ENCODE data around the gene OTOG. TPM values are rescaled to one million over a fixed set of nuclear protein-coding genes. Genes with fewer than 3 reads are reported as not detected.

The OTOG gene
- total RNA-seq, 1 experiment from 2014 or later: not detected

DNA sequence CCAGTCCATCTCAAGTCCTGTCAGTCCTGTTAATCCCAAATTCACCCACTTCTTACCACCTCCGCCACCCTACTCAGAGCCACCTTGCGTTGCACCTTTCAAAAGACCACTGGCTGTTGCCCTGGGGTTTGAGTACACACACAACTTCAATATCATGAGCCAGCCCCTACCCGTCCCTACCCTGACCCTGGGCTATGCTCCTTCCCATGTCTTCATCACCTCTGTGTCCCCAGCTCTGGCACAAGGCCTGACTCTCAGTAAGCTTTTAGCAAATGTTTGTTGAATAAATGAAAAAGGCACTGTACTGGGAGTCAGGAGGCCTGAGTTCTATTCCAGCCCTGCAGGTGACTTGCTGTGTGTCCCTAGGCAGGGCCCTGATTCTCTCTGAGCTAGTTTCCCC is 26.5 kb downstream of the OTOG start:
- Histone ChIP-seq H3K9me3 (ENCODE audit: insufficient read depth, low read depth) (no peaks in the 10 kb centered on the region), H3K4me1 (replicated peaks; ENCODE audit: insufficient read depth) (no peaks in the 10 kb centered on the region), H4K20me1 (ENCODE audit: insufficient read depth) (no peaks in the 10 kb centered on the region), H3K27me3 (ENCODE audit: insufficient read depth, low read depth) (peaks cover 60% of the 10 kb centered on the region), H2AFZ (no peak overlapping the region), H3K79me2 (ENCODE audit: low read depth) (no peaks in the 10 kb centered on the region), H3K4me3 (no peak overlapping the region), H3K9me2 (ENCODE audit: insufficient read depth) (no peaks in the 10 kb centered on the region), H3K27ac (no peak overlapping the region), H3K4me2 (no peak overlapping the region), H3F3A (ENCODE audit: insufficient read depth, low read depth) (no peaks in the 10 kb centered on the region), H3K36me3 (ENCODE audit: low read depth) (no peaks in the 10 kb centered on the region)
- ChIA-PET CTCF (no interaction called here), POLR2A (ENCODE audit: unreplicated experiment) (no interaction called here)
- TF ChIP-seq EZH2 (IDR thresholded peaks at IDR 0.05; ENCODE audit: low read depth): no peak
- TF ChIP-seq, protein P1, sequence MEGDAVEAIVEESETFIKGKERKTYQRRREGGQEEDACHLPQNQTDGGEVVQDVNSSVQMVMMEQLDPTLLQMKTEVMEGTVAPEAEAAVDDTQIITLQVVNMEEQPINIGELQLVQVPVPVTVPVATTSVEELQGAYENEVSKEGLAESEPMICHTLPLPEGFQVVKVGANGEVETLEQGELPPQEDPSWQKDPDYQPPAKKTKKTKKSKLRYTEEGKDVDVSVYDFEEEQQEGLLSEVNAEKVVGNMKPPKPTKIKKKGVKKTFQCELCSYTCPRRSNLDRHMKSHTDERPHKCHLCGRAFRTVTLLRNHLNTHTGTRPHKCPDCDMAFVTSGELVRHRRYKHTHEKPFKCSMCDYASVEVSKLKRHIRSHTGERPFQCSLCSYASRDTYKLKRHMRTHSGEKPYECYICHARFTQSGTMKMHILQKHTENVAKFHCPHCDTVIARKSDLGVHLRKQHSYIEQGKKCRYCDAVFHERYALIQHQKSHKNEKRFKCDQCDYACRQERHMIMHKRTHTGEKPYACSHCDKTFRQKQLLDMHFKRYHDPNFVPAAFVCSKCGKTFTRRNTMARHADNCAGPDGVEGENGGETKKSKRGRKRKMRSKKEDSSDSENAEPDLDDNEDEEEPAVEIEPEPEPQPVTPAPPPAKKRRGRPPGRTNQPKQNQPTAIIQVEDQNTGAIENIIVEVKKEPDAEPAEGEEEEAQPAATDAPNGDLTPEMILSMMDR (conservative IDR thresholded peaks at IDR 0.05): no peak
- intact Hi-C loops (cut with micrococcal nuclease; ENCODE audit: unreplicated experiment): no loop called here
- DNase-seq: no peak
- BruUV-seq (replicated peaks): no TSS peak

DNA sequence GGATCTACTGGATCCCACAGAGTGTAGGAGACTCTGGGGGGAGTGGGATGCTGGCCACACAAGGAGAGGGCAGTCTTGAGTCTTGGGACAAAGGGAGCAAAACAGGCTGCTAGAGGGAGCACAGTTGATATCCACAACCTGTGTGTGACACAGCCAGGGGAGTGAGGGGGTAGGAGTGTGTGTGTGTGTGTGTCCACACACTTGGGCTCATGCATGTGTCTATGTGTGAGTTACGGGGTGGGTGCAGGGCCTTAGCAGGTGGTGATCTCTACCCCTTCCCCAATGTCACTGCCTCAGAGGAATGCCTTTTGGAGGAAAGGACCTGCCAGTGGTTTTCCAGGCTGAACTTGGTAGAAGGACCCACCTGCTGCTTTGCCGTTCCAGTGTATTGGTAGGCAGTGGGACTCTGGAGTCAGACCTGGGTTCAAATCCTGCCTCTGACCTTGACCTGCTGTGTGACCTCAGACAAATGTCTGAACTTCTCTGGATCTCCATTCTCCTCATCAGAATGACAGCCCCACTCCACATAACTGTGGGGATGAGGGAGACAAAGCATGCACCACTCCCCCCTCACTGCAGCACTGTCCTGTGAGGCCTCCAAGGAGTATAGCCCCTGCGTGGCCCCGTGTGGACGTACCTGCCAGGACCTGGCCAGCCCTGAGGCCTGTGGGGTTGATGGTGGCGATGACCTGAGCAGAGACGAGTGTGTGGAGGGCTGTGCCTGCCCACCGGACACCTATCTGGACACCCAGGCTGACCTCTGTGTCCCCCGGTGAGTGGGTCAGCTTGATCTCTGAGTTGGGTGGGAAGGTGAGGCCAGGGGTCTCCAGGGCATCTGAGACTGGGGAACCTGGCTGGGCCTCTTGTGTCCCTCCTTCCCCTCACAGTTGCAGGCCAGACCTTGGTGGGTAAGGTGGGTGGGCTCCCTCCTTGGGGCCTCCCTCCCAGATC is 27.4 kb downstream of the OTOG start:
- Histone ChIP-seq H3K27ac (no peak overlapping the region), H3F3A (ENCODE audit: insufficient read depth, low read depth) (no peaks in the 10 kb centered on the region), H3K4me3 (no peak overlapping the region), H3K79me2 (ENCODE audit: low read depth) (no peaks in the 10 kb centered on the region), H3K4me2 (no peak overlapping the region), H3K9me2 (ENCODE audit: insufficient read depth) (no peaks in the 10 kb centered on the region), H3K9me3 (ENCODE audit: insufficient read depth, low read depth) (no peaks in the 10 kb centered on the region), H2AFZ (no peak overlapping the region), H3K36me3 (ENCODE audit: low read depth) (no peaks in the 10 kb centered on the region), H3K27me3 (ENCODE audit: insufficient read depth, low read depth) (peaks cover 63% of the 10 kb centered on the region), H4K20me1 (ENCODE audit: insufficient read depth) (no peaks in the 10 kb centered on the region), H3K4me1 (replicated peaks; ENCODE audit: insufficient read depth) (no peaks in the 10 kb centered on the region)
- no TSS peak for BruUV-seq (replicated peaks)
- DNase-seq: peak in 1 of 2 experiments; percentile 9
- ChIA-PET CTCF (no interaction called here), POLR2A (ENCODE audit: unreplicated experiment) (no interaction called here)
- TF ChIP-seq, protein P1 (conservative IDR thresholded peaks at IDR 0.05): no peak
- TF ChIP-seq EZH2 (IDR thresholded peaks at IDR 0.05; ENCODE audit: low read depth): no peak
- intact Hi-C loops (cut with micrococcal nuclease; ENCODE audit: unreplicated experiment): no loop called here

DNA sequence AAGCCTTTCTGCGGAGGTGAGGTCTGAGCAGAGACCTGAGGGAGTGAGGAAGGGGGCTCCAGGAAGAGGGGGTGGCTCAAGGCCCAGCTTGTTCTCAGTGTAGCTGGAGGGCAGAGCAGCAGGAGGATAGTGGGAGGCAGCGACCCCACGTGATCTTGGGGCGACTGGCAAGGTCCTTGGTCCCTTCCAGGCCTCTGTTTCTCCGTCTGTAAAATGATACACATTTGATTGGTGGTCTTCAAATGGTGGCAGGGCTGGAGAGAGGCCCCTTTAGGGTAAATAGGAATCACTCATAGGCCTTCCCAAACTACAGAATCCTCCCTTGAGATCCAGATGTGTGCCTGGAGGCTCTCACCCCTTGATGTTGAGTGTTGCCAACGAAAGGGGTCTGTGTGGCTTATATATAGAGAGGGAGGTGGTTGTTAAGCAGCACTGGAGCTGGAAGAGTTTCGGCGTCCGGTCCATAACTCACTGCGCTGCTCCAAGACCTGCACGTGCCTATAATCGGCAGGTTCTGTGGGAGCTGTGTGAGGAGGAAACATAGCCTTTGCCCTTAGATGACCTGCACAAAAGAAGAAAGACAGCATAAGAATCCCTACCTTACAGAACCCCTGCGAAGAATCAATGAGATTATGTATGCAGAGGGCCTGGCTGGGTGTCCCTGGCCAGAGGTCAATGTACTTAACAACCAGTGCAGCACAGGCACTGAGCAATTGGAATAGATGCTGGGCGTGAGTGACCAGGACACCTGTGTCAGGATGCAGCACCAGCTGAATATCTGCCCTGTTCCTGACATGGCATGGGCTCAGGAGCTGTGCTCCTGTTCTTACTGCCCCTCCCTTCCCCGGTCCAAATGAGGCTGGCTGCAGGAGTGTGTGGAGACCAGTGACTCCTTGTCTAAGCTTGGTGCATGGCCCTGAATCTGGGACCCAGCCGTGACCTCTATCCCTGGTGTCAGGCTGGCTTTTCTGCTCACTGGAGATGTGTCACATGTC is 28.7 kb downstream of the OTOG start:
- intact Hi-C loops (cut with micrococcal nuclease; ENCODE audit: unreplicated experiment): no loop called here
- no peaks in the 10 kb centered on the region for H3K36me3 ChIP-seq (ENCODE audit: low read depth)
- H3K4me3 ChIP-seq: no peak overlapping the region
- no peaks in the 10 kb centered on the region for H3K9me2 ChIP-seq (ENCODE audit: insufficient read depth)
- peak in 1 of 2 experiments; percentile 32 for DNase-seq
- H3K9me3 ChIP-seq (ENCODE audit: insufficient read depth, low read depth): no peaks in the 10 kb centered on the region
- no peaks in the 10 kb centered on the region for H3K4me1 ChIP-seq (replicated peaks; ENCODE audit: insufficient read depth)
- BruUV-seq (replicated peaks): no TSS peak
- TF ChIP-seq EZH2 (IDR thresholded peaks at IDR 0.05; ENCODE audit: low read depth): no peak
- TF ChIP-seq, protein P1 (conservative IDR thresholded peaks at IDR 0.05): no peak
- CTCF ChIA-PET: no interaction called here
- H3F3A ChIP-seq (ENCODE audit: insufficient read depth, low read depth): no peaks in the 10 kb centered on the region
- POLR2A ChIA-PET (ENCODE audit: unreplicated experiment): no interaction called here
- no peak overlapping the region for H3K4me2 ChIP-seq
- peaks cover 63% of the 10 kb centered on the region for H3K27me3 ChIP-seq (ENCODE audit: insufficient read depth, low read depth)
- H3K79me2 ChIP-seq (ENCODE audit: low read depth): no peaks in the 10 kb centered on the region
- H4K20me1 ChIP-seq (ENCODE audit: insufficient read depth): no peaks in the 10 kb centered on the region
- H3K27ac ChIP-seq: no peak overlapping the region
- no peak overlapping the region for H2AFZ ChIP-seq
